Choroid plexus epithelial cell (primary cell): Measurements from ENCODE around the gene PSMB11.
A peak's percentile ranks its signal among the peaks of the same experiment; 100 is the strongest.

Source experiments
- DNase-seq: peaks from one replicate; pipeline ENCODE4 v3.0.0-alpha.2; 2010; ENCODE audit warnings: low read depth
- H3K4me3 ChIP-seq: 2 replicates; pipeline ENCODE4 v1.5.1; 2011; ENCODE audit warnings: low read depth, mild to moderate bottlenecking, control low read depth, low read length, moderate library complexity
- TF ChIP-seq, protein P1 (sequence below): conservative IDR thresholded peaks from 2 replicates; pipeline ENCODE4 v1.5.1; 2011; ENCODE audit warnings: low read depth, mild to moderate bottlenecking, control low read depth, inconsistent platforms, low read length, moderate library complexity

Gene PSMB11

DNA sequence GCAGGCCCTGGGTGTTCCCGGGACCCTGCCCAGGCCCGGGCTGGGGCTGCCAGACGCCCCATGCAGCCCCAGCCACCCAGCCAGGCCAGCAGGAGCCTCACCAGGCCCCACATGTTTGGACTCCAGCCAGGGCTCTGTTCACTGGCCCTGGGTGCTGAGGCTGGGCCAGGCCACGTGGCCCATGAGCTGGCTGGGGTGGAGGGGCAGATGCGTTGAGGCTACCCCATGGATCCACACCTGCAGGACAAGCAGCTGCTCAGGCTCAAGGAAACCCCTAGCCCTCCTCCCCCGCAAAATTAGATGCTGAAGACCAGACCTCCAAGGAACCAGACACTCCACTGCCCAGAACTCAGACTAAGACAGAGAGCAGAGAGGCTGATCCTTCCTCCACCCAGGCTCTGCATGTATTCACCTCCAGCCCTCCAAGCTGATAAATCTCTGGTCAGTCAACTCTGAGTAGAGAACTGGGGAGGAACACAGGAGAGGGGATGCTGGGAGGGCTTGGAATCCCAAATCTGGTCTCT, 13.7 kb downstream of the PSMB11 start:
- H3K4me3 ChIP-seq = no peak overlapping the region
- no peak for DNase-seq

DNA sequence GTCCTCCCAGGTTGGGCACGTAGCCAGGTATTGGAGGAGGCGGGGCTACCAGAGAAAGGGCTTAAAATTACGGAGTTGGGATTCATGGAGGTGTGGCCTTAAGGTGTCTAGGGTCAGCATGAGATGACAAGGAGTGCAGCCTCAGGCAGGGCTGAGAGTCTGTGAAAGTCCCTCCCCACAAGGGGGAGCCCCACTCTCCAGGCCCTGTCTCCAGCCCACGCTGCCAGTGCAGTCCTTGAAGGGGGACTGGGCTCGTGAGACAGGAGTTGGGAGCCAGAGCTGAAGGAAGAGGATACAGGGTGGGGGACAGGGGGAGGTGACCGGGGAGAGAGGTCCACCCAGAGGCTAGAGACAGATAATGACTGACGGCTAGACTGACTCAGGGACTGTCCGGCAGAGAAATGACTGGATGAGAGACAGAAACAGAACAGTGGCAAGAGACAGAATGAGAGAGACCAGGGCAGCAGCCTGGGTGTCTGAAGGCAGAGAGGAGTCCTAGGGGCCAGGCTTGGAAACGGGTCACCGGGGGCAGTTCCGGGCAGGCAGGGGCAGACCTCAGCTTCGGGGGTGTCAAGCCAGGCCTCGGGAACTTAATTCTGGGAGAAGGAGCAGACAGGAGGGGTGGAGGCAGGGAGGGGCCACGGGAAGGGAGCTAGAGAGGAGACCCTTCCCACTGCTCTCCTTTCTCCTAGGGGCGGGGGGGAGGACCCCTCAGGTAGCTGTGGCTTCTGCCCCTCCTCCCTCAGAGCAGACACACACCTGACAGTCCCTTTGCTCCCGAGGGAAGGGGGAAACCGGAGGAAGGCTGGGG, 14.3 kb downstream of the PSMB11 start:
- DNase-seq = peak; percentile 73
- TF ChIP-seq, protein P1, sequence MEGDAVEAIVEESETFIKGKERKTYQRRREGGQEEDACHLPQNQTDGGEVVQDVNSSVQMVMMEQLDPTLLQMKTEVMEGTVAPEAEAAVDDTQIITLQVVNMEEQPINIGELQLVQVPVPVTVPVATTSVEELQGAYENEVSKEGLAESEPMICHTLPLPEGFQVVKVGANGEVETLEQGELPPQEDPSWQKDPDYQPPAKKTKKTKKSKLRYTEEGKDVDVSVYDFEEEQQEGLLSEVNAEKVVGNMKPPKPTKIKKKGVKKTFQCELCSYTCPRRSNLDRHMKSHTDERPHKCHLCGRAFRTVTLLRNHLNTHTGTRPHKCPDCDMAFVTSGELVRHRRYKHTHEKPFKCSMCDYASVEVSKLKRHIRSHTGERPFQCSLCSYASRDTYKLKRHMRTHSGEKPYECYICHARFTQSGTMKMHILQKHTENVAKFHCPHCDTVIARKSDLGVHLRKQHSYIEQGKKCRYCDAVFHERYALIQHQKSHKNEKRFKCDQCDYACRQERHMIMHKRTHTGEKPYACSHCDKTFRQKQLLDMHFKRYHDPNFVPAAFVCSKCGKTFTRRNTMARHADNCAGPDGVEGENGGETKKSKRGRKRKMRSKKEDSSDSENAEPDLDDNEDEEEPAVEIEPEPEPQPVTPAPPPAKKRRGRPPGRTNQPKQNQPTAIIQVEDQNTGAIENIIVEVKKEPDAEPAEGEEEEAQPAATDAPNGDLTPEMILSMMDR = peak; percentile 84
- peak overlapping the region; percentile 60 for H3K4me3 ChIP-seq

More for the DNA sequence above, 13.7 kb downstream of the PSMB11 start:
- TF ChIP-seq, protein P1 = no peak

DNA sequence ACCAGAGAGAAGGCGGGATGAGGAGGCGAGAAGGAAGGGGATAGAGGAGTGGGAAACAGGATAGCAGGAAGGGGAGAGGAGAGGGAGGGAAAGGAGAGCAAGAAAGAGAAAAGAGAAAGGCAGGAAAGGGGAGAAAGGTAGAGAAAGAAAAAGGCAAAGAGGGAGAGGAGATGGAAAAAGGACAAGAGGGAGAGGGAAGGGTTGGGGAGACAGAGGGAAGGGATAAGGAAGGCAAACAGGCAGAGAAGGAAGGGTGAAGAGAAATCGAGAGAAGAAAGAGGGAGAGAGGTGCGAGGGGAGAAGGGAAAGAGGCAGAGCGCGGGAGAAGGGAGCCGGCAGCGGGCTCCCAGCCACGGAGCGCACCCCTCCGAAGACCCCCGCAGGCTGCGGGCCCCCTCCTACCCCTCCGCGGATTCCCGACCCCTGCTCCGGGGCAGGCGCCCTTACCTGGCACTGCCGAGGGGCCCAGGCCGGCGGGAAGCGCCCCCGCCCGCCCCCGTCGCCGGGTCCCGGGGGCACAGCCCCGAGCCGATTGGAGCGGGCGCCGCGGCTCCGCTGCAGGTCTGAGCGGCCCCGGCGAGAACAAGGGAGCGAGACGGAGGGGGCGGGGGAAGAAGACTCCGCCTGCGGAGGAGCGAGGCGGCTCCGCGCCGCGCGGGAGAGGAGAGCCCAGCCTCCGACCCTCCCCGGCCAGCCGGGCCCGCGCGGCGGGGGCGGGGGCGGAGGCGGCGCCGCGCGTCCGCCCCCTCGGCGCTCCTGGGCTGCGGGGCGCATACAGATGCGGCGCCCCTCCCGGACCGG, 15.1 kb downstream of the PSMB11 start, which contains the start of gene CDH24:
TSS of gene CDH24 (minus strand) at position 565 of the 801 bp plus-strand sequence. CDS start 1,787 bp downstream, outside the sequence.
- DNase-seq = peak; percentile 72
- TF ChIP-seq, protein P1 = no peak
- H3K4me3 ChIP-seq = peak within 1 kb of the TSS; percentile 60

DNA sequence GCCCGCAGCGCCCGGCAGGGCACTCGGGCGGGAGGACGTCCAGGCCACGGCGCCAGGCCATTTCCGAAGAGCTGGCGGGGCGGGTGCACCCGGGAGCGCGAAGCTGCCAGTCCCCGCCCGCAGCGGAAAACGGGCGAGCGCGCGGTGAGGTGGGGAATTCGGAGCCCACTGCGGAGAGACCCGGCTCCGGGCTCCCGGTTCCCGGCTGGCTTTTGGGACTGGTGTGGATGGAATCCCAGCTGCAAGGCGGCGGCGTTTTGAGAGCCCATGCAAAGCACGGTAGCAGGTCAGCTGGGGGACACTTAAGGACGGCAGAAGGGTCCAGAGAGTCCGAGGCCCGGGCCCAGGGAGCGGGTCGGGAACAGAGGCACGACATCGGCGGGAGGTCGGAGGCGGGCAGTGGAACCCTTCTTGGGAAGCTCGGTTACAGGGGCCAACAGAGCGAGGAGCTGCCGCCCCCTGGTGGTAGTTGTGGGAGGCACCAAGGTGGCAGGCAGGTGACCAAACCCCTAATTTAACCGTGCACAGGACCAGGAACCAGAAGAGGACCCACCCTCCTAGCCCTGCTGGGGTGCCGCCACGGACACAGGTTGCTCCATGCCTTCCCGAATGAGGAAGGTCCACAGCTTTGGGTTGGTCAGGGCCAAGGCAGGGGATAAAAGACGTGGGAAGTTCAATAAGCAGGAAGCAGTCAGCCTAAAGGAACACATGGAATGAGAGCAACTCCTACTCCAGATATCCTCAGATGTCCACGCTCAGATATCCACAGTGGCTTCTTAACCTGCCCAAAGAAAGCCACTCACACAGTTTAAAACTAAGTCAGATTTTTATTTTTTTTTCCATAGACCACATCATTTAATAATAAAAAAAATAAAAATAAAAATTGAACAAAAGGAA, 16.0 kb downstream of the PSMB11 start:
- H3K4me3 ChIP-seq = peak overlapping the region; percentile 60
- peak; percentile 85 for DNase-seq
- TF ChIP-seq, protein P1 = peak; percentile 94

DNA sequence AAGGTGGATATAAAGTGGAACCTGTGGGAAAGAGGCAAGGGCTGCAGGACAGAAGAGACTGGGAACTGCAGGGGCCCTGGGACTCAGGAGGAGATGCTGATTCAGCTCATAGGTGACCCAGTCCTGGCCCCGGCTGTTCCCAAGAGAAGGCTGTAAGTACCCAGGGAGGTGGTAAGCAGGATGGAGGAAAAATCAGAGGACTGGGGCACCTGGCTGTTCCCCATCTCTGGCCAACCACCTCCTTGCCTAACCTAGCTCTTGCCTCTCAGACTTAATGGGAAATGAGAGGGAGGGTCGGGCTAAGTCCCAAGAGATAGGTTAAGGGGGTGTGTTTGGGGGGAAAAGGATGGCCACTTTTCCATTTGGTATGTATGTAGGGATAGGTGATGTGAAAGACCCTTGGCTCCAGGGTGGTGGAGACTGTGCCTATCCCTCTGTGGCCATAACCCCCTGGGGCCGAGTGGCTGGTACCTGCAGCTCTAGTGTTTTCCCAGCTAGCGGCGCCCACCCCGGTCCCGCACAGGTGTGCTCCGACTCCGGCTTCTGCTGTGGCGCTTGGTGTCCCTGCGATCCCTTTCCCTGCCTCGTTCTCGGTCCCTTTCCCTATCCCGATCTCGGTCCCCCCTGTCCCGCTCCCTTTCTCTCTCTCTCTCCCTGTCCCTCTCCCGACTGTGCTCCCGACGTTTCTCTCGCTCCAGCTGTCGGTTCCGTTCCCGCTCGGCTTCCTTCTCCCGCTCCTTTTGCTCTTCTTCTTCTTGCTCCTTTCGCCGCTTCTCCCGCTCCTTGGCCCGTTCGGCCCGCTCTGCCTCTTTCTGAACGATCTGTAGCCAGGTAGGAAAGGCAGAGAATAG, 16.9 kb downstream of the PSMB11 start:
- DNase-seq = no peak
- TF ChIP-seq, protein P1 = no peak
- no peak overlapping the region for H3K4me3 ChIP-seq
